HepG2 (cell line): ENCODE data around the gene WNK4. TPM values are rescaled to one million over a fixed set of nuclear protein-coding genes. Genes with fewer than 3 reads are reported as not detected.

Source experiments
- ADNP ChIP-seq: sonication (generic); formaldehyde crosslinking; IDR thresholded peaks from 2 replicates; pipeline ENCODE4 v1.4.0; 2020; ENCODE audit warnings: missing genetic modification reagents
- ELF3 ChIP-seq: IDR thresholded peaks from 2 replicates; pipeline ENCODE4 v1.6.1; 2016; ENCODE audit warnings: missing genetic modification reagents, missing compliant biosample characterization
- HOXA7 ChIP-seq: sonication (generic); formaldehyde crosslinking; IDR thresholded peaks from 2 replicates; pipeline ENCODE4 v1.8.1; 2022; ENCODE audit warnings: mild to moderate bottlenecking, missing genetic modification reagents, moderate library complexity
- MEF2D ChIP-seq: sonication (generic); formaldehyde crosslinking; IDR thresholded peaks from 2 replicates; pipeline ENCODE4 v1.5.1; 2020; ENCODE audit warnings: mild to moderate bottlenecking, missing genetic modification reagents
- MZF1 ChIP-seq: sonication (generic); formaldehyde crosslinking; IDR thresholded peaks from 2 replicates; pipeline ENCODE4 v1.8.1; 2023; ENCODE audit warnings: mild to moderate bottlenecking, missing genetic modification reagents, borderline replicate concordance
- SAP130 ChIP-seq: IDR thresholded peaks from 2 replicates; pipeline ENCODE4 v1.6.1; 2016; ENCODE audit warnings: low read depth
- SIN3A ChIP-seq: IDR thresholded peaks from 2 replicates; pipeline ENCODE4 v1.6.1; 2011; ENCODE audit warnings: low read depth, mild to moderate bottlenecking, control low read depth, low read length, borderline replicate concordance
- SNAPC2 ChIP-seq: sonication (generic); formaldehyde crosslinking; IDR thresholded peaks from 2 replicates; pipeline ENCODE4 v1.8.1; 2022; ENCODE audit warnings: mild to moderate bottlenecking, missing genetic modification reagents
- TGIF2 ChIP-seq: IDR thresholded peaks from 2 replicates; pipeline ENCODE4 v1.6.1; 2016; ENCODE audit warnings: control low read depth, missing compliant biosample characterization
- TP53 ChIP-seq: sonication (generic); formaldehyde crosslinking; conservative IDR thresholded peaks from 2 replicates; pipeline ENCODE4 v1.4.0; 2020; ENCODE audit warnings: missing genetic modification reagents
- TRIM22 ChIP-seq: fragments of 450-650 bp; IDR thresholded peaks from 2 replicates; pipeline ENCODE4 v1.6.1; 2017
- ZNF451 ChIP-seq: sonication (generic); formaldehyde crosslinking; IDR thresholded peaks from 2 replicates; pipeline ENCODE4 v1.5.0; 2020; ENCODE audit warnings: mild to moderate bottlenecking, missing genetic modification reagents
- ZNF7 ChIP-seq: IDR thresholded peaks from 2 replicates; pipeline ENCODE4 v1.6.1; 2016; ENCODE audit warnings: missing biosample characterization, missing genetic modification reagents
- ZNF777 ChIP-seq: sonication (generic); formaldehyde crosslinking; IDR thresholded peaks from 2 replicates; pipeline ENCODE4 v1.4.0; 2020; ENCODE audit warnings: missing genetic modification reagents
- ZSCAN21 ChIP-seq: sonication (generic); formaldehyde crosslinking; IDR thresholded peaks from 2 replicates; pipeline ENCODE4 v1.8.0; 2022; ENCODE audit warnings: mild to moderate bottlenecking, missing genetic modification reagents, moderate library complexity, borderline replicate concordance
- polyA plus RNA-seq, 8 experiments: library from polyadenylated mRNA; depleted of rRNA in 3 of 8; stranded (reverse) in 7 of 8; unstranded in 1 of 8; fragments of >200 nt; fragmentation: Illumina TruSeq in 4 of 8; extraction: Trizol in 4 of 8; gene quantifications; 2 replicates each; pipeline versions ENCODE4 v1.2.1 to v1.2.3, GENCODE V29; 2011 to 2016; ENCODE audit warnings: low read depth in 4 of 8, missing spikeins in 1 of 8, mixed read lengths in 1 of 8; ENCODE audit not compliant: insufficient read depth in 1 of 8
- total RNA-seq, 5 experiments: library from RNA; depleted of rRNA; stranded (reverse); fragments of >200 nt; fragmentation: Illumina TruSeq; extraction: Trizol; gene quantifications; 2 replicates each; pipeline ENCODE4 v1.2.3, GENCODE V29; 2016; ENCODE audit warnings: low read depth in 1 of 5
- TF ChIP-seq, protein P1 (sequence below): sonication (generic); formaldehyde crosslinking; IDR thresholded peaks from one replicate; pipeline ENCODE4 v1.5.1; 2020; ENCODE audit warnings: mild to moderate bottlenecking, missing genetic modification reagents; ENCODE audit errors: not compliant biosample characterization
- TF ChIP-seq, protein P2 (sequence below): sonication (generic); formaldehyde crosslinking; IDR thresholded peaks from 2 replicates; pipeline ENCODE4 v1.4.0; 2020; ENCODE audit warnings: missing genetic modification reagents

Gene WNK4
- total and polyA plus RNA-seq, 2 of the 13 experiments (the other 11 are each of a cell fraction or from before 2014, with no cell fraction given): 2.7 to 13.7 TPM

- TF ChIP-seq TRIM22 (no peak), SAP130 (CRISPR knock-in tag) (peak; percentile 39), SIN3A (peak; percentile 33; the same call in 1 of the 2 replicates), TP53 (CRISPR knock-in tag) (no peak), ZNF777 (peak; percentile 95), ADNP (CRISPR knock-in tag) (0 out of 2 replicates have a peak, but pooled peaks have one; percentile 18), HOXA7 (CRISPR knock-in tag) (no peak), ZNF7 (CRISPR knock-in tag) (no peak), ZSCAN21 (CRISPR knock-in tag) (peak; percentile 87; the same call in 1 of the 2 replicates), MZF1 (CRISPR knock-in tag) (0 out of 2 replicates have a peak, but pooled peaks have one; percentile 39), TGIF2 (CRISPR knock-in tag) (0 out of 2 replicates have a peak, but pooled peaks have one; percentile 53), SNAPC2 (no peak; the same call in 1 of the 2 replicates), ELF3 (CRISPR knock-in tag) (peak; percentile 21; the same call in 1 of the 2 replicates), ZNF451 (peak; percentile 77; the same call in 1 of the 2 replicates), MEF2D (0 out of 2 replicates have a peak, but pooled peaks have one; percentile 56)
- TF ChIP-seq, protein P1, sequence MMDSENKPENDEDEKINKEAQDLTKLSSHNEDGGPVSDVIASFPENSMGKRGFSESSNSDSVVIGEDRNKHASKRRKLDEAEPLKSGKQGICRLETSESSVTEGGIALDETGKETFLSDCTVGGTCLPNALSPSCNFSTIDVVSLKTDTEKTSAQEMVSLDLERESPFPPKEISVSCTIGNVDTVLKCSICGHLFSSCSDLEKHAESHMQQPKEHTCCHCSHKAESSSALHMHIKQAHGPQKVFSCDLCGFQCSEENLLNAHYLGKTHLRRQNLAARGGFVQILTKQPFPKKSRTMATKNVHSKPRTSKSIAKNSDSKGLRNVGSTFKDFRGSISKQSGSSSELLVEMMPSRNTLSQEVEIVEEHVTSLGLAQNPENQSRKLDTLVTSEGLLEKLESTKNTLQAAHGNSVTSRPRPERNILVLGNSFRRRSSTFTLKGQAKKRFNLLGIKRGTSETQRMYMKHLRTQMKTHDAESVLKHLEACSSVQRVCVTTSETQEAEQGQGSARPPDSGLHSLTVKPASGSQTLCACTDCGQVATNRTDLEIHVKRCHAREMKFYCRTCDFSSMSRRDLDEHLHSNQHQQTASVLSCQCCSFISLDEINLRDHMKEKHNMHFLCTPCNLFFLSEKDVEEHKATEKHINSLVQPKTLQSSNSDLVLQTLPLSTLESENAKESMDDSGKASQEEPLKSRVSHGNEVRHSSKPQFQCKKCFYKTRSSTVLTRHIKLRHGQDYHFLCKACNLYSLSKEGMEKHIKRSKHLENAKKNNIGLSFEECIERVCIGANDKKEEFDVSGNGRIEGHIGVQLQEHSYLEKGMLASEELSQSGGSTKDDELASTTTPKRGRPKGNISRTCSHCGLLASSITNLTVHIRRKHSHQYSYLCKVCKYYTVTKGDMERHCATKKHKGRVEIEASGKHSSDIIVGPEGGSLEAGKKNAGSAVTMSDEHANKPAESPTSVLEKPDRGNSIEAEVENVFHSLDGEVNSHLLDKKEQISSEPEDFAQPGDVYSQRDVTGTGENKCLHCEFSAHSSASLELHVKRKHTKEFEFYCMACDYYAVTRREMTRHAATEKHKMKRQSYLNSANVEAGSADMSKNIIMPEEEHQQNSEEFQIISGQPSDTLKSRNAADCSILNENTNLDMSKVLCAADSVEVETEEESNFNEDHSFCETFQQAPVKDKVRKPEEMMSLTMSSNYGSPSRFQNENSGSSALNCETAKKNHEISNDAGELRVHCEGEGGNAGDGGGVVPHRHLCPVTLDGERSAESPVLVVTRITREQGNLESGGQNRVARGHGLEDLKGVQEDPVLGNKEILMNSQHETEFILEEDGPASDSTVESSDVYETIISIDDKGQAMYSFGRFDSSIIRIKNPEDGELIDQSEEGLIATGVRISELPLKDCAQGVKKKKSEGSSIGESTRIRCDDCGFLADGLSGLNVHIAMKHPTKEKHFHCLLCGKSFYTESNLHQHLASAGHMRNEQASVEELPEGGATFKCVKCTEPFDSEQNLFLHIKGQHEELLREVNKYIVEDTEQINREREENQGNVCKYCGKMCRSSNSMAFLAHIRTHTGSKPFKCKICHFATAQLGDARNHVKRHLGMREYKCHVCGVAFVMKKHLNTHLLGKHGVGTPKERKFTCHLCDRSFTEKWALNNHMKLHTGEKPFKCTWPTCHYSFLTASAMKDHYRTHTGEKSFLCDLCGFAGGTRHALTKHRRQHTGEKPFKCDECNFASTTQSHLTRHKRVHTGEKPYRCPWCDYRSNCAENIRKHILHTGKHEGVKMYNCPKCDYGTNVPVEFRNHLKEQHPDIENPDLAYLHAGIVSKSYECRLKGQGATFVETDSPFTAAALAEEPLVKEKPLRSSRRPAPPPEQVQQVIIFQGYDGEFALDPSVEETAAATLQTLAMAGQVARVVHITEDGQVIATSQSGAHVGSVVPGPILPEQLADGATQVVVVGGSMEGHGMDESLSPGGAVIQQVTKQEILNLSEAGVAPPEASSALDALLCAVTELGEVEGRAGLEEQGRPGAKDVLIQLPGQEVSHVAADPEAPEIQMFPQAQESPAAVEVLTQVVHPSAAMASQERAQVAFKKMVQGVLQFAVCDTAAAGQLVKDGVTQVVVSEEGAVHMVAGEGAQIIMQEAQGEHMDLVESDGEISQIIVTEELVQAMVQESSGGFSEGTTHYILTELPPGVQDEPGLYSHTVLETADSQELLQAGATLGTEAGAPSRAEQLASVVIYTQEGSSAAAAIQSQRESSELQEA: peak; percentile 53
- TF ChIP-seq, protein P2, sequence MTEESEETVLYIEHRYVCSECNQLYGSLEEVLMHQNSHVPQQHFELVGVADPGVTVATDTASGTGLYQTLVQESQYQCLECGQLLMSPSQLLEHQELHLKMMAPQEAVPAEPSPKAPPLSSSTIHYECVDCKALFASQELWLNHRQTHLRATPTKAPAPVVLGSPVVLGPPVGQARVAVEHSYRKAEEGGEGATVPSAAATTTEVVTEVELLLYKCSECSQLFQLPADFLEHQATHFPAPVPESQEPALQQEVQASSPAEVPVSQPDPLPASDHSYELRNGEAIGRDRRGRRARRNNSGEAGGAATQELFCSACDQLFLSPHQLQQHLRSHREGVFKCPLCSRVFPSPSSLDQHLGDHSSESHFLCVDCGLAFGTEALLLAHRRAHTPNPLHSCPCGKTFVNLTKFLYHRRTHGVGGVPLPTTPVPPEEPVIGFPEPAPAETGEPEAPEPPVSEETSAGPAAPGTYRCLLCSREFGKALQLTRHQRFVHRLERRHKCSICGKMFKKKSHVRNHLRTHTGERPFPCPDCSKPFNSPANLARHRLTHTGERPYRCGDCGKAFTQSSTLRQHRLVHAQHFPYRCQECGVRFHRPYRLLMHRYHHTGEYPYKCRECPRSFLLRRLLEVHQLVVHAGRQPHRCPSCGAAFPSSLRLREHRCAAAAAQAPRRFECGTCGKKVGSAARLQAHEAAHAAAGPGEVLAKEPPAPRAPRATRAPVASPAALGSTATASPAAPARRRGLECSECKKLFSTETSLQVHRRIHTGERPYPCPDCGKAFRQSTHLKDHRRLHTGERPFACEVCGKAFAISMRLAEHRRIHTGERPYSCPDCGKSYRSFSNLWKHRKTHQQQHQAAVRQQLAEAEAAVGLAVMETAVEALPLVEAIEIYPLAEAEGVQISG (CRISPR knock-in tag): peak; percentile 21
Measured at GRCh38 chr17:42760652-42761581, 19.5 kb upstream of the WNK4 start, which contains the start of gene RAMP2 (continued).
